ENCODE results near the gene SETD2. TPM values are rescaled to one million over a fixed set of nuclear protein-coding genes. Genes with fewer than 3 reads are reported as not detected.

Gene SETD2
- total RNA-seq, 1 donor from 2014 or later: 74.0 TPM

DNA sequence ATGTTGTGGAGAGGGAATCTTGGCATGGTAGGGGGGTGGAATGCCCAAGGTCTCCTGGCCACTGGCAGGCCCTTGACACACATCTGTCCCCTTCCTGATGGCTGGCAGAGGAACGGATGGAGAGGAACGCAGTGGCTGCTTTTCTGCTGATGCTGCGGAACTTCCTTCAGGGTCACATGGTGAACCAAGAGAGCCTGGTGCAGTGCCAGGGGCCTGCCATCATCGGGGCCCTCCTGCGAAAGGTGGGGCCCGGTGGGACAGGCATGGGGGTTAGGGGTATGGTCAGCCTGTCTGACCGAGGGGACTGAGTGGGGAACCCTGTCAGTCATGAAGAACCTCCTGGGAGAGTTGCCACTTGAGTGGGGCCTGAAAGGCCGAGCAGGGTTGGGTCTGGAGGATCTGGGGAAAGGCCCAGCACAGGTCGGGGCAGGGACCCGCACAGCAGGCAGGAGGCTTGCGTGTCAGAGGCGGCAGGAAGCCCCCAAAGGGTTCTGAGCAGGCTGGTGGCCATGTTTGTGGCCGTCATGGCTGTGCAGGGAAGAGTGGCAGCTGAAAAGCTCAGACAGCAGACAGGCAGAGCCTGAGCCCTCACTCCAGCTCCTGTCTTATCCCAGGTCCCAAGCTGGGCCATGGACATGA, 166.3 kb downstream of the SETD2 start:
- no peak for DNase-seq

DNA sequence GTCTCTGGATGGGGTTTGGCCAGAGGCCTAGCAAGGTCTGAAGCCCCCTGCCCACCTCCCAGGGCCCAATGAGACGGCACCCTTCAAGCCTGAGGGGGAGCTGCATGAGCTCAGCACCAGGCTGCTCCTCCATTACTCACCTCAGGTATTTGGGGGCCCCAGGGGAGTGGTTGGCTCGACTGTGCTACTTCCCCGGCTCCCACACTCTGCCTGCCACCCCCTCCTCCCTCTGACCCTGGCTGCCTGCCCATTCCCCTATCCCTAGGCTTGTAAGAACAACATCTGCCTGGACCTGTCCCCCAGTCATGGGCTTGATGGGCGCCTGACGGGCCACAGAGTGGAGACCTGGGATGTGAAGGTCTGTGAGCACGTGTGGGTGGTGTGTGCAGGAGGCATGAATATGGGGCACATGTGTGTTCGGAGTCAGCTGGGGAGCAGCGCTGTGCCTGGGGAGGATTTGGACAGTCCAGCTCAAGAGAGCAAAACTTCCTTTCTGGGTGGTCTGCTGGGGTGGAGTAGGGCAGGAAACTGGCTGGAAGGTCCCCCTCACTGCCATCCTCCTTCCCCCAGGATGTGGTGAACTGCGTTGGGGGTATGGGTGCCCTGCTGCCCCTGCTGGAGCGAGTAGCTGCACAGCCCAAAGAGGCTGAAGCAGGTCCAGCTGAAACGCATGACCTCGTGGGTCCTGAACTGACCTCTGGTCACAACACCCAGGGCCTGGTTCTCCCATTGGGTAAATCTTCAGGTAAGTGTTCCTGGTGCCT, 167.0 kb downstream of the SETD2 start:
- no peak for DNase-seq

DNA sequence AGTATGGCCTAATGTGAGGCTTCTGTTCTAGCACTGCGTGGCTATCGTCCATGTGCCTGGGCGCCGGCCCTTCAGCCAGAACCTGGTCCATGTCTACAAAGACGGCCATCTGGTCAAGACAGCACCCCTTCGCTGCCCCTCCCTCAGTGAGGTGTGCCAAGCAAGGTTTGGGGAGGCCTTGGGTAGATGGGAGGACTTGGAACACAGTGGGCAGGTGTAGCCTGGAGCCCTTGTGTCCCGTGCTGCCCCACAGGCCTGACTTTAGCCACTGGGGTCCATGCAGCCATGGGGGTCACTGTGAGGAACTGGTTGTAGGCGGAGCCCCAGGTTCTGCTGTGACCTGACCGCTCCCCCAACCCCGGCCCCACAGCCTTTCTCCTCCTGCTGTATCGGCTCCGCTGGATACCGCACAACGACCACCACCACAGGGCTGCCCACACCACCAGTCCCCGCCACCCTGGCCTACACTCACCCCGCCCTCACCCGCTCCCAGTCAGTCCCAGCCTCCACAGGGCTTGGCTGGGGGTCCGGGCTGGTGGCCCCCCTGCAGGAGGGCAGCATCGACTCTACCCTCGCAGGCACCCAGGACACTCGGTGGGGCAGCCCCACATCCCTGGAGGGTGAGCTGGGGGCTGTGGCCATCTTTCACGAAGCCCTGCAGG, 167.9 kb downstream of the SETD2 start:
- no peak for DNase-seq

DNA sequence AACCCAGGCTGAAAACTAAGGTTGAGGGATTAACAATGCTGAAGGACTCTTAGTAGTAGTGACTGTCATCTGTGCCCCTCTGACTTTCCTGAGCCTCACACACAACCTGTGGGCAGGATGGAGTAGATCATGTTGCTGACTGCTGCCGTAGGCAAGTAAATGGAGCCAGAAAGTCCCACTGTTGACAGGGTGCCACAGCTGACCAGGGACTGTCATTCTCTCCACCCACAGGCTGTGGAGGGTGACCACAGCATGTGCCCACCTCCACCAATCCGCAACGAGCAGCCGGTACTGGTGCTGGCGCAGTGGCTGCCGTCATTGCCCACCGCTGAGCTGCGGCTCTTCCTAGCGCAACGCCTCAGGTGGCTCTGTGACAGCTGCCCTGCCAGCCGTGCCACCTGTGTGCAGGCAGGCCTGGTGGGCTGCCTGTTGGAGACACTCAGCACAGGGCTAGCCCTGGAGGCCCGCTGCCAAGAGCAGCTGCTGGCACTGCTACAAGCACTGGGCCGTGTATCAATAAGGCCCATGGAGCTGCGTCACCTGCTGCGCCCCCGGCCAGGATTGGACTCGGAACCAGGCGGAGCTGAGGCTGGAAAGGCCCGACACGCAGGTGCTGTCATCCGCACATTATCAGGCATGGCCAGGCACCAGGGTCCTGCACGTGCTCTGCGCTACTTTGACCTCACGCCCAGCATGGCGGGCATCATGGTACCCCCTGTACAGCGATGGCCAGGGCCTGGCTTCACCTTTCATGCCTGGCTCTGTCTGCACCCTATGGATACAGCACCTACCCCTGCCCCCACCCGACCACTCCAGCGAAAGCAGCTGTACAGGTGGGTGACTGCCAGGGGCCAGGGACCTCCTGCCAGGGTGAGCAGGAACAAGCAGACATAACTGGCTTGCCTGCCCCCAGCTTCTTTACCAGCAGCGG, 168.8 kb downstream of the SETD2 start:
- no peak for DNase-seq

DNA sequence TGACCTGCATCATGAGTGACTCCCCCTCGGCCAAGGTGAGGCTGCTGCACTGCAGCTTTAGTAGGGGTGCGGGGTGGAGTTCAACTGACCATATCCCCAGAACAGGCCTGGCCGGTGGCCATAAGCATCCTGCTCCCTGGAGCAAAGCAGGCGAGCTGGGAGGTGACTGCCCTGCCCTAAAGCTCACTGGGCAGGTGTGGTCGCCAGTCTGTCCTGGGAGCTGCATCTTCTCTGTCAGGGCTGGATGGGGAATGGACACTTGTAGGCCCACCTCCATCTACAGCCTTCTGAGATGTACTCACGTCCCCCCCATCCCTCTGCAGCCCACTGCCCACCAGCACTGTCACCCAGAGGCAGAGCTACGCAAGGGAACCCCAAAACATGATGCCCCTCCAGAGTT, 169.9 kb downstream of the SETD2 start:
- no peak for DNase-seq

DNA sequence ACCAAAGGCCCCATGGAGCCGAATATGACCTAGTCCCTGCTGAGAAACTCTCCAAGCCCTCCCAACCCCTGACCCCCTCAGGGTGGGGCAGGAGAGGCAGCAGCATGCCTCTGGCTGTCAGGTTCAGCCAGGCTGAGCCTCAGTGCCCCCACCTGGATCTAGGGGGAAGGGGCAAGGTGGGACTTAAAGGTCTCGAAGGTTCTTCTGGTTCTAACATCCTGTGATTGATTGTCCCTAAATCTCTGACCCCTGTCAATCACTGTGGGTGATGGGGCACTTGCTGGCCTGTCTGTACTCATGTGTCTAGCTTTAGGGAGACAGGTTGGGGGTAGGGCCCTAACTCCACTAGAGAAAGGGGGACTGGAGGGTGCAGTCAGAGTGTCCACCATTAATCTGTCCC, 170.6 kb downstream of the SETD2 start:
- DNase-seq: no peak

DNA sequence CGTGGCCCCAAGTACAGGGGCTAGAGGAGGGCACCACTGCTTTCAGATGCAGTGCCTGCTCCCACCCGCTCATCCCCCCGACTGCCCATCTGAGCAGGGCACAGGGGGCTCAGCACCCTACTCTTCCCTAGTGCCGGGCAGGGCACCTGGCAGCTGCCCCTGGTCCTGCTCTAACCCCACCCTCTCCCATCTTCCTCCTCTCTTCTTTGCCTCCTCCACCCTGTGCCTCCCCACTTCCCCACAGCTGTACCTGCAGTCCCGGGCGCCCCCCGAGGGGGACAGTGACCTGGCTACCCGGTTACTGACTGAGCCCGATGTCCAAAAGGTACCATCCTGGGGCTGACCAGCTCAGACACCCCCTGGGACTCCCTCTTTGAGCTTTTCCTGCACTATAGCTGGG, 171.7 kb downstream of the SETD2 start:
- DNase-seq: no peak

DNA sequence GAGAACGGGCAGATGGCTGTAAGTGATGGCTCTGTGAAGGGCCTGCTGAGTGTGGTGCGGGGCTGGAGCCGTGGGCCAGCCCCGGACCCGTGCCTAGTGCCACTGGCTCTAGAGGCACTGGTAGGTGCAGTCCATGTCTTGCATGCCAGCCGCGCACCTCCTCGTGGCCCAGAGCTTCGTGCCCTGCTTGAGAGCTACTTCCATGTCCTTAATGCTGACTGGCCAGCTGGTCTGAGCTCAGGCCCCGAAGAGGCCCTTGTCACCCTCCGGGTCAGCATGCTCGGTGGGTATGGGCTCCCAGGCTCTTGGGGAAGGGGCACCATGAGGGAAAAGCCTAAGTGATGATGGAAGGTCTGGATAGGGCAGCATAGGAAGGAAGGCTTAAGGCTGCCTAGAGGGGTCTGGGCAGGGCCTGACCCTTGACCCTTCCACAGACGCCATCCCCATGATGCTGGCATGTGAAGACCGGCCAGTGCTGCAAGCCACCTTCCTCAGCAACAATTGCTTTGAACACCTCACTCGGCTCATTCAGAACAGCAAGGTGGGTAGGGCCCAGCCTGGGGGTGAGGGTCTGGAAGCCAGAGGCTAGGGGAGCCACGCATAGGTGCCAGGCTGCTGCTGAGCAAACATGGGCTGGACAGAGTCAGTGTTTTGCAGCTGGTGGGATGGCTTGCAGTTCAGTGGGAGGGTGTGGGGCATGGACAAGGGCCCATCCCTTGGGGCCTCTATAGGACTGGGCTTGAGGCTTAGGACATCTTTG, 172.3 kb downstream of the SETD2 start:
- no peak for DNase-seq

DNA sequence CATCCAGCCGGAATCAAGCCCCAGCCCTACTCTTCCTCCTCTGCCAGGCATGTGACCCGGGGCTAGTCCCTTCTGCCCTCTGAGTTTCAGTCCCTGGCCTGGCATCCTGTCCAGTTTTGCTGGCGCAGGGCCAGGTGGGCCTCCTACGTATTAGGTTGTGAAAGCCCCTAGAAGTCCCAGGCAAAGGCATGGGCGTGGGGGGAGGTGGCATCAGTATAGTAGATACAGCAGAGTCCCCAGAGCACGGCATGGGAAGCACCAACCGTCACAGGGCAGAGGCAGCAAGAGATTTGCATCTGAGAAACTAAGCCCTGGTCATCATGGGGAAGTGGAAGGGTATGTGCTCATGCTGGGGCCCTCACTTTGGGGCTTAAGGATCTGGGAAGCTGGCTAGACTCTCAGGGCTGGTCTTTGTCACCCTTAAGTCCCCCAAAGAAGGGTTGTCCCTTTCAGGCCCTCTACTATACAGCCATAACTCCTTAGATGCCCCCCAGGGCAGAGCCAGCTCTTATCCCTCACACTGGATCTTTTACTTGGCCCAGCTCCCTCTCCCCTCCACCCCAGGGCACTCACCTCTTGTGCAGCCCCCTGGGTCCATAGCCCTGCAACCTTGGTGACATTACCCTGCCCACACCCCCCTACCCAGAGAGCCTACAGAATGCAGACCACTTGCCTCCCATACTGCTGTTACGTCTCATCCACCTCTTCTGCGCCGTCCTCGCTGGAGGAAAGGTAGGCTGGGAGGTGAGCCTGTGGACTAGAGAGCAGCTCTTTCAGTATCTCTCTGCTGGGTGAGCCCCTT, 173.1 kb downstream of the SETD2 start:
- DNase-seq: no peak

DNA sequence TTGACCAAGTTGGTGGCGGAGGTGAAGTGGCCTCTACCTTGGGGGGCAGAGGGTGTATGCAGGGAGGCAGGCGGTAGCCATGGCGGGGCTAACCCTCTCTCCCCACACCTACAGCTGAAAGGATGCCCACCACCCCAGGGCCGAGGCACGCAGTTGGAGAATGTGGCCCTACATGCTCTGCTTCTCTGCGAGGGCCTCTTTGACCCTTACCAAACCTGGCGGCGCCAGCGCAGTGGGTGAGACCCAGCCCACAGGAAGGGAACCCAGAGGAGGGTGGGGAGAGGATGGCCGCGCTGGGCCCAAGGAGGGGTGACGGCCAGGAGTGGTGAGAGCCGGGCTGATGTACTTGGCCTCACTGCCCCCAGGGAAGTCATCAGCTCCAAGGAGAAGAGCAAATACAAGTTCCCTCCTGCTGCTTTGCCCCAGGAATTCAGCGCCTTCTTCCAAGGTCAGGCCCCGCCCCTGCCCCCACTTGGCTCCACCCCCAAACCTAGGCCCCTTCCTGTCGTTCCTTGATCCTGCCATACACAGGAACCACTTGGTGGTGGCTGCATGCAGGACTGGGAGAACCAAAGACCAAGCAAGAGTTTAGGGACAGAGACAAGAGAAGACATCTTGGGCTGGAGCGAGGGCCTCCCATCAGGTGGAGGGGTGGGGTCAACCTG, 174.6 kb downstream of the SETD2 start:
- DNase-seq: no peak

DNA sequence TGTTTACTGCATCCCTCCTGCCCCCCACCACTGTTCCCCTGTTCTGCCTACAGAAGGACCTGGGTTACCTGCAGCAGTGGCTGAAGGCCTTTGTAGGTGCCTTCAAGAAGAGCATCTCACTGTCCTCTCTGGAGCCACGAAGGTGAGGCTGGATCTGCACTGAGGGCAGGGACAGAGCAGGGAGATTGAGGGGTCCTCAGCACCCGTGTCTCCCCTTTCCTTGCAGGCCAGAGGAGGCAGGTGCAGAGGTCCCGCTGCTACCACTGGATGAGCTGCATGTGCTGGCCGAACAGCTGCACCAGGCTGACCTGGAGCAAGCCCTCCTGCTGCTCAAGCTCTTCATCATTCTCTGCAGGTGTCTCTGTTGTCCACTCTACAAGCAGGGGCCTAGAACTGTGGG, 175.3 kb downstream of the SETD2 start:
- DNase-seq: no peak

DNA sequence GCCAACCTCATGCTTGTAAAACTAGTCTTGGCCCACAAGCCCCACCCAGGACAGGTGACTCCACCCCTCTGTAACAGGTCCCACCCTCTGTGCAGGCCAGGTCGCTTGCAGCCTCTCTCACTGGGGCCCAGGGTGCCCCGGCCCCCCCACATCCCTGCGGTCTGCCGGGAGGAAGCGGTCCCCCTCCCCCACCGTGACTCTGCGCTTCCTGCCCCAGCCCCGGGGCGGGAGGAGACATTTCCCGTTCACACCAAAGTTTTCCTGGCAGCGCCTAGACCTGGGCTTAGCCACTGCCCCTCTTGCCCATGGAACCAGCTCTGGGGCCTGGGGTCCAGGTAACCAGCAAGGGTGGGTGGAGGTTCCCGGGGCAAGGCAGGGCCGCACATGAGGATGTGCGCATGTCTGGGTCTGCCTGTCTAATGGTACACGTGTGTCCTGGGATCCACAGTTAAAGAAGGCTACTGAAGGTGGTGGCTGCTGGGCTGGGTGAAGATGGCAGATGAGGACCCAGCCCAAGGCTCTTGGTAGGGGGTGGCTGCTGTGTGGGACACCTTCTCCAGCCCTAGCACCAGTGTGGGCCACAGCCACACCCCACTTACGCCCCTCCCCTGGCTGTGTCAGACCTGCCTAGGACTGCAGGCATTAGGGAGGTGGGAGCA, 176.0 kb downstream of the SETD2 start:
- DNase-seq: no peak

DNA sequence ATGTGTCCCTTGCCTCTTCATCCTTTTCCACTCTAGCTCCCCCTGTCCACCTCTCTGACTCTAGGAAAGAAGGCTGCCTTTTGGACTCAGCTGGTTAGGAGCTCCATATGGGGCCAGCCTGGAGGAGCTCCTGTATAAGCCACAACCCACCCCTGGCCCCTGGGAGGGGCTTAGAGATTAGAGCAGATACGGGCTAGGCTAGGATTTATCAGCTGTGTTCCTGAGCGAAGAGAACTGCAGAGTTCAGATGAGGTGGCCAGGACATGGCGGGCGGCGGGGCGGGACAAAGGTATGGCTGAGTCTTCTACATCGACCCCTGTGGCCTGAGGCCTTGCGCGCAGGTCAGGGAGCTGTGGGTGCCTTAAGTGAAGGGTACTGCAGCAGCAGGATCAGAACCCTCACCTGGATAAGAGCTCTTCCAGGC, 176.6 kb downstream of the SETD2 start:
- no peak for DNase-seq

DNA sequence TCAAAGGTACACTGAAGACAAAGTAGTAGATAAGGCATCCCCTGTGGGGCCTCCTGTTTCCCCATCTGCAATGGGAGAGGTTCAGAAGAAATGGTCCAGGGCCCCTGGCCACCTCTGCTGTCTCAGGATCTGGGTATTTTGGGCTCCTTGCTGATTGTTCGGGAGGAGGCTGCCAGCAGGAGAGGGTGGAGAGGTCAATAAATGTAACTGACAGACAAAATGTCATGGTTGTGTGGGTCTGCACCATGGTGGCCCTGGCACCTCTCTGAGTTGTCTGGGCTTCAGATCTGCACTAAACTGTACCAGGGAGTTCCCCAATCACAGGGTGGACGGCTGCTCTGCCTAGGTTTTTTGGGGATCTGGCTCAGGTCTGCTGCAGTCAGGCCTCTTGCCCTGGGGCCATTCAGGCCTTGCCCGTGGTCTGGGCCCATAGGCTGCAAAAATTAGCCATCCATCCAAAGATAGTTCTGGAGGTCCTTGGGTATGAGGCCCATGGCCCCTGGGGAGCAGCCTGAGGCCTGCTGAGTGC, 177.1 kb downstream of the SETD2 start:
- DNase-seq: no peak

DNA sequence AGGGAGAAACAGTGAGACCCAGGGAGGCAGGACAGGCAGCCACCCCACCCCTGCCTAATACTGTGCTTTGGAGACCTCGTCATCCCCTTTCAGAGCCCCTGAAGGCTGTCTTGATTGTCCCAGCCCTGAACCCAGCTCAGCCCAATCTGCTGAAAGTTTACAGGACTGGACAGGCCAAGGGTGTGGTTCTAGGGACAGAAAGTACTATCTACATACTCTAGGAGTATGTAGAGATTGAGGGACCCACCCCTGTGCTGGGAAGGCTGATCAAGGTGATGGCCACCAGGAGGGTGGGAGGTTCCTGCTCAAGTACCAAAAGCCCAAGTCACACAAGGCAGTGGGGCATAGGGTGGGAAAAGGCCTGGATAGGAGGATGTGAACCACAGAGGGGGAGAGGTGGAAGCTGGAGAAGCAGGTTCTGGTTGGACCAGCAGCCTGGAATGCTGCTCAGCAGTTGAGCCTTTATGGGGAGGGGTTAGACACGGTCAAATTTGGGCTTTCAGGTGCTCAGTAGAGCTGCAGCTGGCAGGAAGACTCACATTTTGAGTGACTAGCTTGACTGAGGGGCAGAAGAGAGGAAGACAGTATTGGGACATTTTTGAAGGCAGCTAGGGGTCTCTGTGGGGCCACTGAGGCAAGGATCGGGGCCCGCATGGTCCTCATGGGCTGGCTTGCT, 177.7 kb downstream of the SETD2 start:
- DNase-seq: no peak

DNA sequence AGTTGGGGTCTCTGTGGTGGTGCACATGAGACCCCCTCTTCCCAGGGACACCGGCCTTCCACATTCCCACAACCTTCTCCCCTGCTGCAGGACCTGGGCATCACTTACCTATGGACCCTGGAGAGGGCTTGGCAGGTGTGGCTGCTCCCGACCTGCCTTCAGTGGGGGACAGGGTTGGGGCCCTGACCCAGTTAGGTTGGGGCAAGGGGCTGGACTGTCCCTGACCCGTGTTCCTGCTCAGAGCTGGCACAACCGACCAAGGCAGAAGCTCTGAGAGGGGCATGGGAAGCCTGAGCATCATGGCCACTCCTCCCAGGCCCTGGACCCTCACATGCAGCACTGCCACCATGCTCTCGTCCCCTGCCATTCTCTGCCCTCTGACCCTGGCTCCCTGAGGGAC, 178.3 kb downstream of the SETD2 start:
- no peak for DNase-seq

DNA sequence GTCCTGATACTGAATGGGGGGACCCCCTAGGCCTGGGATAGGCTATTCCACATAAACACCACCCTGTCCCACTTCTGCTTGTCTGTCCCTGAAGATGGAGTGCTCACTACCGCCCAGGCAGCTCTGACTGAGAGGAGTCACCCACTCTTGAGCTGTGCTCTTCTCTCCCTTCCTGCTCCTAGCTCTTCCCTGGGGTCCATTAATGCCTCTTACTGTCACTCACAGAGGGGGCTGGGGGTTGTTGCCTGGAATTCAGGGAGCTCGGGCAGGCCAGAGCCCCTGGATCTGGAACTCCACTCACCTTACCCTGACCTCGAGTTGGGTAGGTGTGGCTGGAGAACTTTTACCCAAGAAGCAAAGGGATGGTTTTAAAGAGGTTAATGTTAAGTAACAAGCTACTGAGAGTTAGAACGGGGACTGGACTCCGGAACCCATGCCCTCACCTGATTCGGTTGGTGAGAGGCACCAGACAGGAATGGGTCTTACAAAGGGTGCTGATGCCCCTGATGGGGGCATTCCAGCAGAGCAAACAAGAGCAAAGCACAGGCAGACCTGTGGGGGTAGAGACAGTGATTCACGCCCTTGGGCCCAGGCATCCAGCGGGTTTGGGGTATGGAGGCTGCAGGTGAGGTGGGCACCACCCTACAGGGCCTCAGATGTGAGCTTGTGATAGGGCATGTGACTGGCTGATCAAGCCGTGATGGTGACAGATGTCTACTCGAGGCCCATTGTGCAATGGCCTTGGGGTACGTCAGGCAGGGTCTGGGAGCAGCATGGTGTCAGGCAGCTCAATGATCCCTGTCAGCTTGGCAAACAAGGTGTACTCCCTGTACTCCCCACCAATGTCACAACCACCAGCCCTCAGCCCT, 179.1 kb downstream of the SETD2 start:
- DNase-seq: no peak

DNA sequence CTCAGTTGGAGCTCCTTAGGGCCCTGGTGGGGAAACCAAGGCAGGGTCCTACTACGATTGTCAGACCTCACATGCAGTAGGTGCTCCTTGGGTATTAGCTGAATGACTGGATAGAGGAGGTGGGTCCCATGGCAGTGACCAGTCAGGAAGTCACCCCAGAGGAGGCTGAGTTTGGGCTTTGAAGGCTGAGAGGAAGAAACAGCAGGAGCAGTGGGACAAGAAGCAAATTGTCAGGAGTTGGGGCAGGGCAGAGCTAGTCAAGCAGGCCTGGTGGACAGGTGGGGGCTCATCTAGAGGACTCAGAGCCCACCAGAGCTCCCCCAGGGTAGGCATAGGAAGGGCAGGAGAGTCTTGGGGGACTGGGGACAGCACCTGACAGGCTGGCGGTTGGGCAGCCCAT, 181.4 kb downstream of the SETD2 start:
- DNase-seq: no peak

All from tongue (tissue), 2 donors.